Astrocyte (in vitro differentiated cells and primary cell): ENCODE data around the gene MYCN. TPM values are rescaled to one million over a fixed set of nuclear protein-coding genes. Genes with fewer than 3 reads are reported as not detected.

ENCODE experiments used
- DNase-seq: peaks from one replicate; pipeline ENCODE4 v3.0.0-alpha.2; 2010; ENCODE audit warnings: low read depth
- FAIRE-seq: peaks from 2 replicates; lab custom pipeline; 2011; peaks lifted over from hg19 to GRCh38; lab: Jason Lieb, UNC
- H2AFZ ChIP-seq: 2 replicates; pipeline ENCODE4 v1.6.0; 2012; ENCODE audit warnings: low read depth, low read length, inconsistent platforms
- H3K27ac ChIP-seq: 2 replicates; pipeline ENCODE4 v1.5.1; 2011; ENCODE audit warnings: low read depth, low read length, inconsistent platforms
- H3K27me3 ChIP-seq: 2 replicates; pipeline ENCODE4 v1.6.0; 2011; ENCODE audit warnings: low read length, inconsistent platforms; ENCODE audit not compliant: insufficient read depth
- H3K36me3 ChIP-seq: 2 replicates; pipeline ENCODE4 v1.5.1; 2011; ENCODE audit warnings: low read length, inconsistent platforms; ENCODE audit not compliant: insufficient read depth
- H3K4me1 ChIP-seq: 2 replicates; pipeline ENCODE4 v1.5.1; 2011; ENCODE audit warnings: low read length, inconsistent platforms; ENCODE audit not compliant: insufficient read depth
- H3K4me2 ChIP-seq: 2 replicates; pipeline ENCODE4 v1.6.0; 2012; ENCODE audit warnings: low read length, inconsistent platforms
- H3K4me3 ChIP-seq: 2 replicates; pipeline ENCODE4 v1.5.1; 2011; ENCODE audit warnings: low read depth, mild to moderate bottlenecking, low read length, inconsistent platforms; ENCODE audit not compliant: insufficient read depth
- H3K79me2 ChIP-seq: 2 replicates; pipeline ENCODE4 v1.6.0; 2012; ENCODE audit warnings: mild to moderate bottlenecking, low read length, inconsistent platforms; ENCODE audit not compliant: insufficient read depth
- H3K9ac ChIP-seq: 2 replicates; pipeline ENCODE4 v1.6.0; 2012; ENCODE audit warnings: mild to moderate bottlenecking, low read length, inconsistent platforms
- H3K9me3 ChIP-seq: 2 replicates; pipeline ENCODE4 v1.5.1; 2012; ENCODE audit warnings: low read depth, mild to moderate bottlenecking, low read length, inconsistent platforms; ENCODE audit not compliant: insufficient read depth
- H4K20me1 ChIP-seq: 2 replicates; pipeline ENCODE4 v1.6.0; 2012; ENCODE audit warnings: low read length, inconsistent platforms; ENCODE audit not compliant: insufficient read depth
- H3K27ac Mint-ChIP-seq: one replicate; pipeline ENCODE4 v1.8.0; 2021; ENCODE audit warnings: mild to moderate bottlenecking, mixed read lengths; ENCODE audit not compliant: unreplicated experiment
- H3K27me3 Mint-ChIP-seq: one replicate; pipeline ENCODE4 v1.8.0; 2021; ENCODE audit warnings: low read depth, mixed read lengths; ENCODE audit not compliant: unreplicated experiment
- H3K36me3 Mint-ChIP-seq: one replicate; pipeline ENCODE4 v1.8.0; 2021; ENCODE audit warnings: low read depth, mixed read lengths; ENCODE audit not compliant: unreplicated experiment
- H3K4me1 Mint-ChIP-seq: one replicate; pipeline ENCODE4 v1.8.0; 2021; ENCODE audit warnings: low read depth, mixed read lengths; ENCODE audit not compliant: unreplicated experiment
- H3K4me3 Mint-ChIP-seq: one replicate; pipeline ENCODE4 v1.8.0; 2021; ENCODE audit warnings: mild to moderate bottlenecking, moderate library complexity, mixed read lengths; ENCODE audit not compliant: unreplicated experiment
- H3K9me3 Mint-ChIP-seq: one replicate; pipeline ENCODE4 v1.8.0; 2021; ENCODE audit warnings: mild to moderate bottlenecking, mixed read lengths; ENCODE audit not compliant: unreplicated experiment
- CTCF ChIP-seq: IDR thresholded peaks from 2 replicates; pipeline ENCODE4 v1.5.1; 2011; ENCODE audit warnings: low read depth, mild to moderate bottlenecking, inconsistent platforms, low read length, moderate library complexity; ENCODE audit not compliant: insufficient read depth
- EZH2 ChIP-seq: IDR thresholded peaks from 2 replicates; pipeline ENCODE4 v1.6.1; 2012; ENCODE audit warnings: mild to moderate bottlenecking, low read length, inconsistent platforms; ENCODE audit not compliant: insufficient read depth
- total RNA-seq: library from RNA; stranded (reverse); gene quantifications from 2 replicates; pipeline ENCODE4 v1.2.1, GENCODE V29; 2021

MYCN gene
- total RNA-seq, 1 donor from 2014 or later, result 2.6 TPM

GRCh38 chr2:15955232-15955988 lies 15.1 kb downstream of the MYCN start:
- H3K36me3 Mint-ChIP-seq, result no peaks in the 10 kb centered on the region
- H3K27ac Mint-ChIP-seq, result no peak overlapping the region
- Histone ChIP-seq H2AFZ (no peak overlapping the region), H3K27me3 (no peaks in the 10 kb centered on the region), H3K36me3 (no peaks in the 10 kb centered on the region), H3K4me2 (no peak overlapping the region), H3K4me1 (no peaks in the 10 kb centered on the region), H3K79me2 (no peaks in the 10 kb centered on the region), H3K9ac (no peak overlapping the region), H4K20me1 (no peaks in the 10 kb centered on the region), H3K27ac (no peak overlapping the region), H3K4me3 (no peak overlapping the region), H3K9me3 (no peaks in the 10 kb centered on the region)
- H3K27me3 Mint-ChIP-seq, result peaks cover 26% of the 10 kb centered on the region
- FAIRE-seq (no peak), DNase-seq (no peak)
- no peak overlapping the region for H3K4me3 Mint-ChIP-seq
- no peaks in the 10 kb centered on the region for H3K4me1 Mint-ChIP-seq
- H3K9me3 Mint-ChIP-seq, result peaks cover 2% of the 10 kb centered on the region
- TF ChIP-seq EZH2, result no peak
- TF ChIP-seq CTCF, result no peak

GRCh38 chr2:15956230-15956629 lies 15.9 kb downstream of the MYCN start:
- no peak for FAIRE-seq
- Mint-ChIP-seq H3K4me3 (no peak overlapping the region), H3K27me3 (peaks cover 22% of the 10 kb centered on the region), H3K27ac (no peak overlapping the region), H3K36me3 (no peaks in the 10 kb centered on the region), H3K4me1 (no peaks in the 10 kb centered on the region), H3K9me3 (peaks cover 2% of the 10 kb centered on the region)
- TF ChIP-seq EZH2, result no peak
- no peak for TF ChIP-seq CTCF
- H3K4me3 ChIP-seq, result no peak overlapping the region
- no peak overlapping the region for H3K4me2 ChIP-seq
- no peaks in the 10 kb centered on the region for H3K79me2 ChIP-seq
- no peak overlapping the region for H2AFZ ChIP-seq
- H3K9me3 ChIP-seq, result no peaks in the 10 kb centered on the region
- no peak overlapping the region for H3K27ac ChIP-seq
- H4K20me1 ChIP-seq, result no peaks in the 10 kb centered on the region
- H3K4me1 ChIP-seq, result no peaks in the 10 kb centered on the region
- no peaks in the 10 kb centered on the region for H3K27me3 ChIP-seq
- H3K36me3 ChIP-seq, result no peaks in the 10 kb centered on the region
- no peak for DNase-seq
- H3K9ac ChIP-seq, result no peak overlapping the region
